Stomach (tissue), 9 donors: ENCODE measurements around the gene NKPD1. TPM values are rescaled to one million over a fixed set of nuclear protein-coding genes. Genes with fewer than 3 reads are reported as not detected.
"Not testable (repeated sequence)": the region's sequence is repeated elsewhere in the genome, so short reads cannot be mapped to it uniquely, and the experiment has no call there.

Experiments used
- DNase-seq, 2 donors: peaks; one replicate each; pipeline versions ENCODE4 v3.0.0 to v3.0.0-alpha.2; 2013 to 2019
- H3K27ac ChIP-seq, 5 donors: fragments of 200-600 bp in 4 of 5; sonication (generic) in 4 of 5; one replicate each; pipeline ENCODE4 v1.5.1; 2013 to 2019; ENCODE audit warnings: mild to moderate bottlenecking in 1 of 5, moderate library complexity in 1 of 5
- H3K27me3 ChIP-seq, 3 donors: fragments of 200-600 bp; sonication (generic); one replicate each; pipeline ENCODE4 v1.5.1; 2017 to 2019; ENCODE audit warnings: mixed run types in 1 of 3
- H3K36me3 ChIP-seq, 4 donors: fragments of 200-600 bp; sonication (generic); 1 replicate in 3 of 4; 2 replicates in 1 of 4; pipeline ENCODE4 v1.5.1; 2016 to 2019
- H3K4me1 ChIP-seq, 4 donors: fragments of 200-600 bp; sonication (generic); one replicate each; pipeline ENCODE4 v1.5.1; 2016 to 2019
- H3K4me3 ChIP-seq, 4 donors: fragments of 200-600 bp; sonication (generic) in 3 of 4; one replicate each; pipeline ENCODE4 v1.5.1; 2016 to 2019; ENCODE audit warnings: mild to moderate bottlenecking in 1 of 4
- H3K9me3 ChIP-seq, 4 donors: fragments of 200-600 bp; sonication (generic); one replicate each; pipeline ENCODE4 v1.5.1; 2016 to 2019
- CTCF ChIP-seq, 7 experiments: fragments of 450-650 bp in 4 of 7; fragments of 200-600 bp in 3 of 7; sonication (generic) in 3 of 7; IDR thresholded peaks; one replicate each; pipeline ENCODE4 v1.5.1; 2016 to 2019; ENCODE audit warnings: antibody characterized with exemption in 7 of 7, control low read depth in 2 of 7, mild to moderate bottlenecking in 1 of 7
- EP300 ChIP-seq: sonication (generic); formaldehyde crosslinking; IDR thresholded peaks from one replicate; pipeline ENCODE4 v1.6.1; 2017; ENCODE audit warnings: antibody characterized with exemption
- POLR2A ChIP-seq, 4 donors: fragments of 450-650 bp; IDR thresholded peaks; one replicate each; pipeline ENCODE4 v1.6.1; 2016; ENCODE audit warnings: antibody characterized with exemption in 4 of 4, control low read depth in 2 of 4, mild to moderate bottlenecking in 1 of 4, moderate library complexity in 1 of 4
- POLR2AphosphoS5 ChIP-seq, 3 donors: sonication (generic); formaldehyde crosslinking; IDR thresholded peaks; one replicate each; pipeline ENCODE4 v1.6.1; 2016; ENCODE audit warnings: antibody characterized with exemption in 3 of 3
- WGBS, 5 donors: extraction: QIAGEN DNeasy Blood & Tissue Kit in 3 of 5; methylation state at CpG; one replicate each; pipeline versions ENCODE4 v1.1.5 to v1.1.7; 2013 to 2018; 5-methylcytosine and 5-hydroxymethylcytosine counted together
- intact Hi-C: fragments of 100-400 bp; cut with DNase I; formaldehyde crosslinking; loops from one replicate; pipeline ENCODE4 v1.15.1; 2023; ENCODE audit warnings: low total_unique reads
- polyA plus RNA-seq, 3 donors: library from polyadenylated mRNA; stranded (reverse); fragments of 200-250 nt; gene quantifications; one replicate each; pipeline ENCODE4 v1.2.3, GENCODE V29; 2013
- total RNA-seq, 5 donors: library from RNA; depleted of rRNA; stranded (reverse); fragments of >200 nt; gene quantifications; one replicate each; pipeline versions ENCODE4 v1.1.0 to v1.2.3, GENCODE V29; 2014 to 2016
- donor health status: healthy with polysubstance abuse.
- donor health status: Bipolar disorder and iron deficiency.
- donor health status: healthy.

Gene NKPD1
- total and polyA plus RNA-seq, 8 donors, result 0.20 TPM; not detected in 7

DNA sequence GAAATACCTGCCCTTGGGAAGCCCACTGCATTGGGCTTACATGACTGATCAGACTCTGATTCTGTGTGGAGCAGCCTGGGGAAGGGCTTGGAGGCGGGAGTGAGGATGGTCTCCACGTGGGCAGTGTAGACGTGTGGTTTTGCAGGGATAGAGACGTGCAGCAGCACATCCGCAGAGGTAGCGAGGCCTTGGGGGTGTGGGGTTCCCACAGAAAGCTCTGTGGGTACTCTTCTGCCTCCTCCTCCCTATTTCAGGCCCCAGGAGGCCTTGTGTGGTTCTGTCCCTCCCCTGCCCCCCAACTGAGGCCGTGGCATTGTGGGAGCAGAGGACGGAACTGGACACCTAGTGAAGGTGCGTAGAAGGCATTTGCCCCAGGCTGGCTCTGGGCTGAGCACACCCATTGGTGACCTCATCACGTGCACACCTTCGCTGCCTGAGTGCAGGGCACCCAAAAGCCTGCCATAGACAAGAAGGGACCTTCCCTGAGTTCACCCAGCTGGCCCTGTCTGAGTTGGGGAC, 38.9 kb downstream of the NKPD1 start:
- TF ChIP-seq EP300, result no peak
- TF ChIP-seq POLR2A (IDR thresholded peaks at IDR 0.05), result no peak
- TF ChIP-seq POLR2AphosphoS5 (IDR thresholded peaks at IDR 0.05), result no peak
- no peak for TF ChIP-seq CTCF (IDR thresholded peaks at IDR 0.05)
- H3K9me3 ChIP-seq, result no peaks in the 10 kb centered on the region
- intact Hi-C loops, result no loop called here
- H3K36me3 ChIP-seq, result peaks cover 0 to 10% (median 0%) of the 10 kb centered on the region in 4 donors
- 62 to 75% (median 67%) methylated on average over 11 of the region's 11 CpGs for WGBS, 5 donors
- no peak overlapping the region for H3K4me3 ChIP-seq
- DNase-seq, result no peak
- H3K4me1 ChIP-seq, result peaks cover 64 to 97% (median 89%) of the 10 kb centered on the region in 4 donors
- peak overlapping the region in 3 of 5 donors; percentile 10 to 40 (median 26) for H3K27ac ChIP-seq
- no peaks in the 10 kb centered on the region for H3K27me3 ChIP-seq

DNA sequence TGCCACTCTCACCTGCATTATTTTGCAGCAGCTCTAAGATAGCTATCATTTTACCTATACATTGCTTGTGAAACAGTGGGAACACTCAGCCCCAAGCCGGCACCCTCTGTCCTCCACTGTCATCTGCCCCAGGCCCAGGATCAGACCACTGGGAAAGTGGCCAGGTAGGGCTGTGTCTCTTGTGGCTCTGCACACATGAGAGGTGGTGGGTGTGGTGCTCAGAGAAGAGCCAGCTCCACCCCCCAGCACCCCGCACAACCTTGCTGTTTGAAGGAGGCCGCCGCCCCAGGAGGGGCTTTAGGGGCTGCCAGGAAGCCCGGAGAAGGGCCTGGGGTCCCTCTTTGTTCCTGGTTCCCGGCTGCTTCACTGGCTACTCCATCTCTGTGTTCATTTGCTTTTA, 41.2 kb downstream of the NKPD1 start:
- Histone ChIP-seq H3K27me3 (no peaks in the 10 kb centered on the region), H3K4me3 (no peak overlapping the region), H3K27ac (no peak overlapping the region), H3K36me3 (peaks cover 0 to 10% (median 0%) of the 10 kb centered on the region in 4 donors), H3K4me1 (peaks cover 74 to 100% (median 97%) of the 10 kb centered on the region in 4 donors), H3K9me3 (no peaks in the 10 kb centered on the region)
- DNase-seq, result no peak
- intact Hi-C loops, result no loop called here
- WGBS, 5 donors, result 39 to 73% (median 55%) methylated on average over 6 of the region's 6 CpGs
- no peak for TF ChIP-seq POLR2A (IDR thresholded peaks at IDR 0.05)
- TF ChIP-seq EP300, result no peak
- TF ChIP-seq CTCF (IDR thresholded peaks at IDR 0.05), result no peak
- no peak for TF ChIP-seq POLR2AphosphoS5 (IDR thresholded peaks at IDR 0.05)

- WGBS, 5 donors, result 24 to 48% (median 35%) methylated on average over 18 of the region's 18 CpGs
- H3K4me3 ChIP-seq, H3K9me3 ChIP-seq, intact Hi-C loops, H3K27me3 ChIP-seq: not testable (repeated sequence)
- Histone ChIP-seq H3K27ac (peak overlapping the region; percentile 30 to 77 (median 38)), H3K36me3 (peaks cover 0 to 10% (median 0%) of the 10 kb centered on the region in 4 donors), H3K4me1 (peaks cover 81 to 100% (median 97%) of the 10 kb centered on the region in 4 donors)
- DNase-seq, result peak in 1 of 2 donors; percentile 44
Observed at GRCh38 chr19:45118591-45119355, 42.0 kb downstream of the NKPD1 start.

DNA sequence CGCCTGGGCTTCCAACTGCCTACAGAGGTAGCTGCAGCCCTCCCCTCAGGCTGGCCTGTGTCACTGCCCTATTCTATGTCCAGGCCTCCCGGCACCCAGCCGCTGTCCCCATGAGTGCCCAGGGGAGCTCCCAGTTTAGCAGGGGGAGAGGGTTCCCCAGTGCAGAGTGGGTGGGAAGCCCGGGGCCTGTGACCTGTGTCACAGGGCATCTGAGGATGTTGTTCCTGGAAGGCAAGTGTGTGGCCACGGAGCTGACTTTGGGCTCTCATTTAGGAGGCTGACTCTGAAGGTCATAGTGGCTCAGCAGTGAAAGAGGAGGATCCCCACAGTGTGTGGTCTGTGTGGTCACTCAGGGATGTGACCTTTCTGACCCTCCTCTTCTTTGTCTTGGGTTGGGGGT, 42.7 kb downstream of the NKPD1 start:
- Histone ChIP-seq H3K9me3 (no peaks in the 10 kb centered on the region), H3K27me3 (no peaks in the 10 kb centered on the region), H3K4me1 (peaks cover 82 to 100% (median 97%) of the 10 kb centered on the region in 4 donors), H3K27ac (peak overlapping the region; percentile 30 to 77 (median 38)), H3K4me3 (no peak overlapping the region), H3K36me3 (peaks cover 0 to 4% (median 0%) of the 10 kb centered on the region in 4 donors)
- DNase-seq, result no peak
- WGBS, 5 donors, result 48 to 88% (median 57%) methylated on average over 3 to 5 of the region's 5 CpGs
- TF ChIP-seq POLR2A (IDR thresholded peaks at IDR 0.05) (no peak), EP300 (no peak), POLR2AphosphoS5 (IDR thresholded peaks at IDR 0.05) (no peak), CTCF (IDR thresholded peaks at IDR 0.05) (no peak)
- intact Hi-C loops, result no loop called here

GRCh38 chr19:45117671-45118070, 43.1 kb downstream of the NKPD1 start:
- H3K4me3 ChIP-seq, result no peak overlapping the region
- DNase-seq, result no peak
- 22 to 43% (median 39%) methylated on average over 10 to 12 of the region's 12 CpGs for WGBS, 5 donors
- H3K27ac ChIP-seq, result peak overlapping the region; percentile 30 to 77 (median 38)
- no peak for TF ChIP-seq CTCF (IDR thresholded peaks at IDR 0.05)
- no peak for TF ChIP-seq POLR2A (IDR thresholded peaks at IDR 0.05)
- no peak for TF ChIP-seq POLR2AphosphoS5 (IDR thresholded peaks at IDR 0.05)
- TF ChIP-seq EP300, result no peak
- intact Hi-C loops, result no loop called here
- no peaks in the 10 kb centered on the region for H3K27me3 ChIP-seq
- no peaks in the 10 kb centered on the region for H3K9me3 ChIP-seq
- H3K36me3 ChIP-seq, result no peaks in the 10 kb centered on the region
- H3K4me1 ChIP-seq, result peaks cover 82 to 100% (median 97%) of the 10 kb centered on the region in 4 donors
